Neuronal stem cell (in vitro differentiated cells): ENCODE results near the gene CCDC85C.
A peak's percentile ranks its signal among the peaks of the same experiment; 100 is the strongest.

Experiments
- DNase-seq: peaks from one replicate; pipeline ENCODE4 v3.0.0-alpha.2; 2013; ENCODE audit warnings: low spot score
- H2AFZ ChIP-seq: one replicate; pipeline ENCODE4 v1.6.1; 2013; ENCODE audit warnings: mild to moderate bottlenecking, low read length, inconsistent platforms
- H2AK5ac ChIP-seq: 2 replicates; pipeline ENCODE4 v1.6.1; 2013; ENCODE audit warnings: low read depth, mild to moderate bottlenecking, inconsistent platforms, low read length, moderate library complexity, mixed read lengths
- H2BK120ac ChIP-seq: 2 replicates; pipeline ENCODE4 v1.6.1; 2013; ENCODE audit warnings: low read depth, mild to moderate bottlenecking, inconsistent platforms, low read length, moderate library complexity, mixed read lengths
- H2BK12ac ChIP-seq: one replicate; pipeline ENCODE4 v1.6.1; 2013; ENCODE audit warnings: low read length, inconsistent platforms
- H2BK15ac ChIP-seq: 2 replicates; pipeline ENCODE4 v1.6.1; 2013; ENCODE audit warnings: mild to moderate bottlenecking, low read length, inconsistent platforms, mixed read lengths
- H2BK5ac ChIP-seq: one replicate; pipeline ENCODE4 v1.6.1; 2013; ENCODE audit warnings: inconsistent platforms, mild to moderate bottlenecking, low read length, moderate library complexity
- H3K14ac ChIP-seq: one replicate; pipeline ENCODE4 v1.6.1; 2013; ENCODE audit warnings: low read length, inconsistent platforms
- H3K18ac ChIP-seq: 2 replicates; pipeline ENCODE4 v1.6.1; 2013; ENCODE audit warnings: low read length, inconsistent platforms
- H3K23ac ChIP-seq: 2 replicates; pipeline ENCODE4 v1.6.1; 2013; ENCODE audit warnings: low read depth, mild to moderate bottlenecking, mixed read lengths, low read length, inconsistent platforms; ENCODE audit not compliant: poor library complexity
- H3K27ac ChIP-seq: replicated peaks from 3 replicates; pipeline ENCODE4 v1.5.1; 2013; ENCODE audit warnings: low read length, inconsistent platforms
- H3K27me3 ChIP-seq, 3 experiments: 2 replicates each; pipeline ENCODE4 v1.6.1; 2013; ENCODE audit warnings: low read length in 3 of 3, mild to moderate bottlenecking in 2 of 3, inconsistent platforms in 1 of 3, low read depth in 1 of 3, mixed read lengths in 1 of 3, moderate library complexity in 1 of 3; ENCODE audit not compliant: control insufficient read depth in 3 of 3, insufficient read depth in 3 of 3
- H3K36me3 ChIP-seq, 2 donors: replicated peaks in 1 of 2; 2 replicates each; pipeline ENCODE4 v1.6.1; 2013; ENCODE audit warnings: low read length in 2 of 2; ENCODE audit not compliant: control insufficient read depth in 2 of 2, insufficient read depth in 2 of 2
- H3K4ac ChIP-seq: 2 replicates; pipeline ENCODE4 v1.6.1; 2013; ENCODE audit warnings: inconsistent platforms, mild to moderate bottlenecking, low read length, moderate library complexity
- H3K4me1 ChIP-seq, 2 donors: 1 replicate in 1 of 2; 2 replicates in 1 of 2; pipeline ENCODE4 v1.6.1; 2013; ENCODE audit warnings: low read length in 2 of 2, low read depth in 1 of 2; ENCODE audit not compliant: control insufficient read depth in 2 of 2, insufficient read depth in 1 of 2
- H3K4me2 ChIP-seq: one replicate; pipeline ENCODE4 v1.6.1; 2013; ENCODE audit warnings: mild to moderate bottlenecking, low read length, inconsistent platforms; ENCODE audit not compliant: insufficient read depth, poor library complexity, severe bottlenecking
- H3K4me3 ChIP-seq, 2 donors: 2 replicates each; pipeline ENCODE4 v1.5.1; 2013; ENCODE audit warnings: low read length in 2 of 2, mild to moderate bottlenecking in 2 of 2, inconsistent platforms in 1 of 2, moderate library complexity in 1 of 2
- H3K79me1 ChIP-seq: one replicate; pipeline ENCODE4 v1.6.1; 2013; ENCODE audit warnings: low read depth, mild to moderate bottlenecking, inconsistent platforms, low read length, moderate library complexity
- H3K9ac ChIP-seq: one replicate; pipeline ENCODE4 v1.6.1; 2013; ENCODE audit warnings: mild to moderate bottlenecking, low read depth, low read length, inconsistent platforms; ENCODE audit not compliant: poor library complexity
- H3K9me3 ChIP-seq, 2 donors: replicated peaks in 1 of 2; 2 replicates each; pipeline versions ENCODE3 to v1.6.1; 2013; ENCODE audit warnings: low read length in 2 of 2, mild to moderate bottlenecking in 2 of 2, inconsistent platforms in 1 of 2, low read depth in 1 of 2, mixed read lengths in 1 of 2, moderate library complexity in 1 of 2; ENCODE audit not compliant: control insufficient read depth in 2 of 2, insufficient read depth in 1 of 2
- H4K8ac ChIP-seq: one replicate; pipeline ENCODE4 v1.6.1; 2013; ENCODE audit warnings: low read depth, mild to moderate bottlenecking, inconsistent platforms, low read length, moderate library complexity
- H4K91ac ChIP-seq: one replicate; pipeline ENCODE4 v1.6.1; 2013; ENCODE audit warnings: low read length, low read depth, mild to moderate bottlenecking, inconsistent platforms; ENCODE audit not compliant: poor library complexity
- WGBS, 2 donors: extraction: QIAGEN DNeasy Blood & Tissue Kit; methylation state at CpG; one replicate each; pipeline ENCODE4 v1.1.7; 2013; ENCODE audit warnings: missing lambda C conversion rate in 2 of 2, mixed read lengths in 1 of 2; ENCODE audit not compliant: insufficient read length in 2 of 2, insufficient replicate concordance in 1 of 2; ENCODE audit errors: extremely low coverage in 2 of 2; 5-methylcytosine and 5-hydroxymethylcytosine counted together

CCDC85C gene

GRCh38 chr14:99524804-99525698 lies 79.0 kb downstream of the CCDC85C start:
- Histone ChIP-seq H4K91ac (no peak overlapping the region), H2BK12ac (peak overlapping the region; percentile 51), H3K36me3 (peaks cover 2 to 15% of the 10 kb centered on the region in 2 donors), H3K4me2 (no peak overlapping the region), H2AK5ac (peak overlapping the region; percentile 96), H2BK120ac (no peak overlapping the region), H2AFZ (no peak overlapping the region), H3K4ac (peak overlapping the region; percentile 15), H3K23ac (peak overlapping the region; percentile 17), H3K9ac (no peak overlapping the region), H3K14ac (no peak overlapping the region), H3K79me1 (peaks cover 13% of the 10 kb centered on the region), H4K8ac (peak overlapping the region; percentile 27), H3K9me3 (no peaks in the 10 kb centered on the region), H2BK15ac (peak overlapping the region; percentile 93), H3K27ac (no peak overlapping the region), H2BK5ac (peak overlapping the region; percentile 35), H3K27me3 (no peaks in the 10 kb centered on the region), H3K4me3 (no peak overlapping the region), H3K4me1 (peaks cover 49 to 52% of the 10 kb centered on the region in 2 donors), H3K18ac (peak overlapping the region; percentile 92)
- WGBS, 2 donors = no CpG with 5 or more reads among the region's 17 CpGs
- DNase-seq = no peak

GRCh38 chr14:99524091-99524661 lies 79.8 kb downstream of the CCDC85C start:
- Histone ChIP-seq H4K8ac (no peak overlapping the region), H3K27ac (no peak overlapping the region), H2BK12ac (no peak overlapping the region), H3K9ac (peak overlapping the region; percentile 2), H3K27me3 (no peaks in the 10 kb centered on the region), H3K4me2 (no peak overlapping the region), H3K79me1 (peaks cover 13% of the 10 kb centered on the region), H3K14ac (no peak overlapping the region), H3K4me1 (peaks cover 46 to 49% of the 10 kb centered on the region in 2 donors), H2AK5ac (peak overlapping the region; percentile 90), H2BK5ac (no peak overlapping the region), H3K9me3 (no peaks in the 10 kb centered on the region), H3K4ac (no peak overlapping the region), H2BK120ac (no peak overlapping the region), H3K4me3 (no peak overlapping the region), H2AFZ (no peak overlapping the region), H3K18ac (peak overlapping the region; percentile 38), H4K91ac (no peak overlapping the region), H3K23ac (no peak overlapping the region), H2BK15ac (peak overlapping the region; percentile 59), H3K36me3 (peaks cover 2 to 23% of the 10 kb centered on the region in 2 donors)
- no peak for DNase-seq
- WGBS, 2 donors = no CpG with 5 or more reads among the region's 16 CpGs

- H3K18ac ChIP-seq = peak overlapping the region; percentile 93
- no peak overlapping the region for H3K4me3 ChIP-seq
- H3K79me1 ChIP-seq = peaks cover 14% of the 10 kb centered on the region
- no peak overlapping the region for H3K27ac ChIP-seq
- DNase-seq = no peak
- H2BK12ac ChIP-seq = peak overlapping the region; percentile 73
- H3K9ac ChIP-seq = no peak overlapping the region
- peak overlapping the region; percentile 96 for H2AK5ac ChIP-seq
- H3K9me3 ChIP-seq = no peaks in the 10 kb centered on the region
- H2BK5ac ChIP-seq = peak overlapping the region; percentile 83
- no peak overlapping the region for H3K14ac ChIP-seq
- no CpG with 5 or more reads among the region's 5 CpGs for WGBS, 2 donors
- no peak overlapping the region for H4K91ac ChIP-seq
- H3K27me3 ChIP-seq = no peaks in the 10 kb centered on the region
- H3K4ac ChIP-seq = peak overlapping the region; percentile 69
- peaks cover 0 to 23% of the 10 kb centered on the region in 2 donors for H3K36me3 ChIP-seq
- H3K4me1 ChIP-seq = peaks cover 46 to 47% of the 10 kb centered on the region in 2 donors
- no peak overlapping the region for H3K23ac ChIP-seq
- H3K4me2 ChIP-seq = no peak overlapping the region
- peak overlapping the region; percentile 91 for H2BK15ac ChIP-seq
- peak overlapping the region; percentile 30 for H2BK120ac ChIP-seq
- no peak overlapping the region for H4K8ac ChIP-seq
- no peak overlapping the region for H2AFZ ChIP-seq
These were observed 80.3 kb downstream of the CCDC85C start for GRCh38 chr14:99523704-99524055.
